HG03066 (cell line): Measurements from ENCODE around the gene CACNG7.

Experiments used
- ATAC-seq: cut with Tn5 transposase; IDR thresholded peaks from one replicate; pipeline ENCODE4 v1.9.1; 2021; ENCODE audit warnings: low read depth; ENCODE audit not compliant: unreplicated experiment

The CACNG7 gene

DNA sequence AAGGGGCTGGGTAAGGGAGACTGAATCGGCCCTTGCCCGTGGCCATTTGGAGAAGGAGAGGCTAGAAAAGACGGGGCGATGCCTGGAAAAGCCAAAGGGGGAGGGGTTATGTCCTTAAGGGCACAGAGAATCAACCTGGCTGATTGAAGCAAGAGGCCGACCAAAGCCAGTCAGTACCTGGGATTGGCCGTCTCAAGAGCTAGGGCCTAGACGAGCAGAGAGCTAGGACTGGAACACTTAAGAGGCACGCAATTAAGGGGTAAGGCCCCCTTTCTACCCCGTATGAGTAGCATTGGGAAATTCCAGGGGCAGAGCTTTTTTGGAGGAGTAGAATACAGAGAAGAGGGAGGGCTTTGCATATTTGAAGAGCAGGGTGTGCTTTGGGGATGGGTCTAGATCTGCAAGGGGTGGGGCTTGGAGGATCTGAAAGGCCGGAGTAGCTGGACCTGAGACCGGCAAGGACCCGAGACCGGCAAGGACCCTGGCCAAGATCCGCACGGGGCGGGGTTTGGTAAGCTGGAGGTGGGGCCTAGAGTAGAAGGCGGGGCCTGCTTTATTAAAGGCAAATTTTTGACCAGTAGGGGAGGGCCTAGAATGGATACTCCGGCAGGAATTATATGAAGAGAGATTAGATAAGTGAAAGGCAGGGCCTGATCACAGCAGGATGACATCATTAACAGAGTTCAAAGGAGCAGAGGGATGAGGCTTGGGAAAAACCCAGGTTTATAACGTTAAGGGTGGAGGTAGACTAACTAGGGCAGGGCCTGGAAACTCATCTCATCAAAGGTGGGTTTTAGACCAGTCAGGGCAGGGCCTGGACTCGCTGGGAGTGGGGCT, 71.7 kb downstream of the CACNG7 start:
- no peak for ATAC-seq

DNA sequence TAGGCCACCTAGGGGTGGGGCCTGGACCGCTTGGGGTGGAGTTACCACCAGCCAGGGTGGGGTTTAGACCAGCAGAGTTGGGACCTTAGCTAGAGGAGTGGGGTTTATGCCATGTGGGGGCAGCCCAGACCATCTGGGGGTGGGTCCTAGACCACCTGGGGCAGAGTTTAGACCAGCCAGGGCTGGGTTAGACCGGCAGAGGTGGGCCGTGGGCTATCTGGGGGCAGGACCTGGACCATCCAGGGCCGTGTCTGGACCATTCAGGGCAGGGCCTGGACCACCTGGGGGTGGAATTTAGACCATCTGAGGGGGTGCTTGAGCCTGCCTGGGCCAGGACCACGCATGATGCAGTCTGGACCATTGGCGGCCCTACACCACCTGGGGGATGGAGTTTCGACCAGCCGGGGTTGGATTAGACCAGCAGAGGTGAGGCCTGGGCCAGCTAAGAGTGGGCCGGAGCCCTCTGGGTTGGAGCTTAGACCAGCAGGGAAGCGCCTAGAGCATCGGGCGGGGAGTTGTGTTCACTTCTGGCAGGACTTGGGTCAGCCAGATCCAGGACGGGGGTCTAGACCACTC, 72.4 kb downstream of the CACNG7 start:
- ATAC-seq: no peak

DNA sequence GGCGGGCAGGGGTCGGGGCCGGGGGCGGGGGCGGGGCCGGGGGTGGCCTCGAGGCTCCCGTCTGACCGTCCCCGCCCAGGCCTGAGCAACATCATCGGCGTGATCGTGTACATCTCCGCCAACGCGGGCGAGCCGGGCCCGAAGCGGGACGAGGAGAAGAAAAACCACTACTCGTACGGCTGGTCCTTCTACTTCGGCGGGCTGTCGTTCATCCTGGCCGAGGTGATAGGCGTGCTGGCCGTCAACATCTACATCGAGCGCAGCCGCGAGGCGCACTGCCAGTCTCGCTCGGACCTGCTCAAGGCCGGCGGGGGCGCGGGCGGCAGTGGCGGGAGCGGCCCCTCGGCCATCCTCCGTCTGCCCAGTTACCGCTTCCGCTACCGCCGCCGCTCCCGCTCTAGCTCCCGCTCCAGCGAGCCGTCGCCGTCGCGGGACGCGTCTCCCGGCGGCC, 72.9 kb downstream of the CACNG7 start:
- ATAC-seq: no peak

DNA sequence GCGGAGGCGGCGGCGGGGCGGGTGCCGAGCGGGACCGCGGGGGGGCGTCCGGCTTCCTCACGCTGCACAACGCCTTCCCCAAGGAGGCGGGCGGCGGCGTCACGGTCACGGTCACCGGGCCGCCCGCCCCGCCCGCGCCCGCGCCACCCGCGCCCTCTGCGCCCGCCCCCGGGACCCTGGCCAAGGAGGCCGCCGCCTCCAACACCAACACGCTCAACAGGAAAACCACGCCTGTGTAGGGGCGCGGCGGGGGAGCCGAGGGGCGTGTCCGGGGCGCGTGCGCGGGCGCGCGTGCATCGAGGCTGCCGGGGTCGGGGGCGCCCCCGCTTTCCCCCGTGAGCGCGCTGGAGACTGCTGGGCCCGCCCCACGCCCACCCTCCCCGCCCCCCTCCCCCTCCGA, 73.5 kb downstream of the CACNG7 start:
- ATAC-seq: no peak

DNA sequence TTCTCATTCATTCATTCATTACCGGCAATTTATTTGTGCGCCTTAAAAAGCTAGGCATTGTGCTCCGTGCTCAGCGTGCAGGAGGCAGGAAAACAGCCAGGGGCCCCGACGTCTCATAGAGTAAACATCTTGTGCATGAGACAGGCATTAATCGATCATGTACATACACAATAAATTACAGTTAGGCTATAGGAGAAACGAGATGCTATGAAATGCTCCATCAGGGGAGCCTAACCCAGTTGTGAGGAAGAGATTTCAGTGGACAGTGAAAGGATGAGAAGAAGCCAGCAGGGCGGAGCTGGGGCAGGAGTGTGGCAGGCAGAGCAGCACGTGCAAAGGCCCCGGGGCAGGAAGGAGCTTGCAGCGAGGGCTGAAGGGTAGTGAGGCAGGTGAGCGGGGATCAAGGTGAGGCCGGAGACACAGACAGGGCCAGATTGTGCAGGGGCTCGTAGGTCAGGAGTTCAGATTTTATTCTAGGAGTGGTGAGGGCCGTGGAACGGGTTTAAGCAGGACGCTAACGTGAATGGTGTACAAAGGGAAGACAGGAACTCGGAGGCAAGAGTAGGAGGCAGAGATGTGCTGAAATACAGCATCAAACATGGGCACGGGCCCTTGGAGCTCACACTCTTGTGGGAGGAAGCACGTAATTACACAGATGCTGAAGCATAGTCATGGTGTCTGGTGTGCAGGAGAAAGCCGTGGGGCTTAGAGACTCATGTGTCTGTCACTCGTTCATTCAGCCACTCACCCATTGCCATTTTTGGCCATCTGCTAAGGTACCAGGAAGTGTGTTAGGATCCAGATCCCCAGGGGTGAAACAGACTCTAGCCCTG, 74.6 kb downstream of the CACNG7 start:
- ATAC-seq: no peak

DNA sequence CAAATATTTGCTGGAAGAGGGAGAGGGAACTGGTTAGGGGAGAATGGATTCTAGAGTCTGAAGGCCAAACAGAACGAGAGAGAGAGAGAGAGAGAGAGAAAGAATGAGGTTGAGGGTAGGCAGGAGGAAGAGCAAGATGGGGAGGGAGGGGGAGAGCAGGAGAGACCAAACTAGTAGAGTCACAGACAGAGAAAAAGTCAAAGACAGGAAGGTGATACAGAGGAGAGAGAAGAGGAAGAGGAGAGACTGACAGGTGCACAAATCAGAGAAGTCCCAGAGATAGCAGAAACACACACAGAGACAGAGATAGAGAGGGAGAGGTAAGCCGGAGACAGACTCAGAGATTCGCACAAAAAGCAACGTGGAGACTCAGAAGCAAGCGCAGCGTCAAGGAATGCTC, 76.8 kb downstream of the CACNG7 start:
- ATAC-seq: no peak

DNA sequence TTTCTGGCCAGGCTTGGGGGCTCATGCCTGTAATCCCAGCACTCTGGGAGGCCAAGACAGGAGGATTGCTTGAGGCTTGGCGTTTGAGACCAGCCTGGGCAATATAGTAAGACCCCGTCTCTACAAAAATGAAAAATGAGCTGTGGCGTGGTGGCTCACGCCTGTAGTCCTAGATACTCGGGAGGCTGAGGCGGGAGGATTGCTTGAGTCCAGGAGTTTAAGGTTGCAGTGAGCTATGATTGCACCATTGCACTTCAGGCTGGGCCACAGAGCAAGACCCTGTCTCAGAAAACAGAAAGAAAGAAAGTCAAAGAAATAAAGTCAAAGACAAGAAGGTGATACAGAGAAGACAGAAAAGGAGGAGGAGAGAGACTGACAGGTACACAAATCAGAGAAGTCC, 79.9 kb downstream of the CACNG7 start:
- no peak for ATAC-seq

DNA sequence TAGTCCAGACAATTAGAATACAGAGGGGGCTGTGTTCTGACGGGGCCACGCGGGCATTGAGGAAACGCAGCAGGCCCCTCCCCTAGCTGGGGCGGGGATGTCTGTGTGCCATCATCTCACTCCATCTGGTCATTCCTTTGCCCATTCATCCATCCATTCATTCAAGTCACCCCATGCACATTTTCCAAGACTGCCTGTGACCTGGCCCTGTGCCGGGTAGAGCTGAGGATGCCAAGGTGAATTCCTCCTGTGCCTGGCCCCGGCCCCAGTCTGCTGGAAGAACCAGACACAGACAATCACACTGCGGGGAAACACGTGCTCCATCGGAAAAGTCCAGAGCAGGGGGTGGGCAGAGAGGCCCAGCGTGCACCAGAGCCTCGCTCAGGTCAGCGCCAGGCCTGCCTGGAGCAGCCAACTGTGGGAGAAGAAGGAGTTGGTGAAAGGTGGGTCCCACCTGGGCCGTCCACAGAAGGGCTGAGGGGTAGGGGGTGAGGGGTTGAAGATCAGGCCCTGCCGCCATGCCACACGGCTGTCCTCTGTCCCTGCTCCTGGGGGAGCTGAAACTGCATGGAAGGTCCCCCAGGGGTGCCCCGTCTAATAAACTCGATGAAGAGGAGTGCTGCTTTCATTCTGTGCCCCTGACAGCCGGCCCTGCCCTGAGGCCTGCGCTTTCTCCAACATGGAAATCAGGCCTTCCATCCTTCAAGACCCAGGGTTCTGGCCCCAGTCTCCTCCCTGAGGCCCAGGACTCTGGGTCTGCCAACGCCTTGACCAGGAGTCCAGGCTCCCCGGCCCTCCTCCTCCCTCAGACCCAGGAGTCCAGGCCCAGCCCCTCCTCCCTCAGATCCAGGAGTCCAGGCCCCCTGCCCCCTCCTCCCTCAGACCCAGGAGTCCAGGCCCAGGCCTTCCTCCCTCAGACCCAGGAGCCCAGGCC, 80.8 kb downstream of the CACNG7 start:
- no peak for ATAC-seq

DNA sequence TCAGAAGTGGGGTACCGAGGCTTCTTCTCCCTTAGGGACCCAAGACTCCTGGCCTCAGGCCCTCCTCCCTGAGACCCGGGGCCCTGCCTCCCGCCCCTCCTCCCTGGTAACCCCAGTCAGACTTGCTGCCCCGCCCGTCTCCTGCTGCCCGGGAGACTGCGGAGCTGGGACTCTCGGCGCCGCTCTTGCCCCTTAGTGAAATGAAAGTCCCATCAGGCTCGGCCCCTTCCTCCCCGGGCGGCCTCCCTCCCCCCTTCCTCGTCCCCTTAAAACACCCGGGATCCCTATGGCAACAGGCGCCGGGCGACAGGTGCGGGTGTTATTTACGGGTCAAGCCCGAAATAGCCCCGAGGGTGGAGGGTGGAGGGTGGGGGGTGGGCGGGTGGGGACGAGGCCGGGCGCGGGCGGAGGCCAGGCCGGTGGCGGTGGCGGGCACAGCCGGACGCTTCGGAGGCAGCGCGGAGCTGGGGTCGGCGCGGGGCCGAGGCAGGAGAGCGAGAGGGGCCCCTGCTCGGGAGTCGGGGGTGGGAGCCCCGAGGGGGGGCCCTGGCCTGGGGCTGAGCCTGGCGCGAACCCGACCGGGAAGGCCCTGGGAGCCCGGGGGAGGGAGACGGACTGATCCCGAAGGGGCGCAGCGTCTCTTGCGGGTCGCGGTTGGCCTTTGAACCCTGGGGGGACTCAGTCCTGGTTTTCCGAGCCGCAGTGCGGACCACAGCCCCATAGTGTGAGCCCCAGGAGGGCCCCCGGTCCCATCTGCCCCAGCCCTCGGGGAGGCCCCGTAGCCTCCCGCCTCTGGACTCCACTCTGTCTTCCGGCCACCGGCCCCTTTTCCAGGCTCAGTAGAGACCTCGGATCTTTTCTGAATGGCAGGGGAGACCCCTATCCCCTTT, 82.4 kb downstream of the CACNG7 start, which contains the start of gene CACNG6:
CACNG6 (plus strand) TSS at position 414 of the 890 bp plus-strand sequence. CDS start 1,241 bp downstream, outside the sequence.
- no peak for ATAC-seq

DNA sequence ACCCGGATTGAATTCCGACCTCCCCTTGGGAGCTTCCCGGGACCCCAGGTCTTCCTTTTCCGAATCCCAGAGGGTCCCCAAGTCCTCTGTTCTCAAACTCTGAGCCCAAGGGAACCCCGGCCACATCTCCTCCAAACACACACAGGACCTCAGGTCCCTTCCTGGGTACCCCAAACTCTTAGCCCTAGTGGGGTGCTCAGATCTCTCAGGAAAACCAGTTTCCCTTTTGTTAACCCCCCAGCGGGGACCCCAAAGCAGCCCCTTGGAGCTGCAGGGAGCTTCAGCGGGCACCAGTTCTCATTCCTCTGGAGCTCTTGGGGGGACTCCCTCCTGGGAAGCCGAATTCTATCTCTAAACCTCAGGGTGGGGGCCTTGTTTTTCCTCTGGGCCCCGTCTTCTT, 83.1 kb downstream of the CACNG7 start:
- ATAC-seq: no peak

DNA sequence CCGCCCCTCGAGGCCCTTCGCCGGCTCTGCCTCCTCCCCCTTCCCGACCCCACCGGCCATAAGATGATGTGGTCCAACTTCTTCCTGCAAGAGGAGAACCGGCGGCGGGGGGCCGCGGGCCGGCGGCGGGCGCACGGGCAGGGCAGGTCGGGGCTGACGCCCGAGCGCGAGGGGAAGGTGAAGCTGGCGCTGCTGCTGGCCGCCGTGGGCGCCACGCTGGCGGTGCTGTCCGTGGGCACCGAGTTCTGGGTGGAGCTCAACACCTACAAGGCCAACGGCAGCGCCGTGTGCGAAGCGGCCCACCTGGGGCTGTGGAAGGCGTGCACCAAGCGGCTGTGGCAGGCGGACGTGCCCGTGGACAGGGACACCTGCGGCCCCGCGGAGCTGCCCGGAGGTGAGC, 83.7 kb downstream of the CACNG7 start:
- ATAC-seq: no peak

DNA sequence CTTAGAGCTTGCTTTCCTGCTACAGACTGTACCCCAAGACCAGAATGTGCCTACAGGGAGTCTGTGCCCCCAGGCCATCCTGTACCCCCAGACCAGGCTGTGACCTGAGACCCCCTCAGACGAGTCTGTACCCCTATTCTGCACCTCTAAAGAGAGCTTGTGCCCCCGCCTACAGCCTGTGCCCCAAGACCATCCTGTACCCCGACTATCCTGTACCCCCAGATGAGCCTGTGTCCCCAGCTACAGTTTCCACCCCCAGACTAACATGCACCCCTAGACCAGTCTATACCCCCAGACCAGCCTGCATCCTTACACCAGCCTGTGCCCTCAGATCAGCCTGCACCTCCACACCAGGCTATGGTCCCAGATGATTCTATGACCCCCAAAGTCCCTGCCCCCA, 84.4 kb downstream of the CACNG7 start:
- no peak for ATAC-seq
